Testis (tissue), 2 donors: ENCODE data around the gene KIF25.

Experiments used
- CTCF ChIP-seq, 3 experiments: fragments of 450-650 bp in 2 of 3; fragments of 200-600 bp in 1 of 3; sonication (generic) in 1 of 3; IDR thresholded peaks; one replicate each; pipeline ENCODE4 v1.5.1; 2016 to 2019; ENCODE audit warnings: antibody characterized with exemption in 3 of 3, mild to moderate bottlenecking in 2 of 3, moderate library complexity in 1 of 3
- POLR2A ChIP-seq: fragments of 450-650 bp; IDR thresholded peaks from one replicate; pipeline ENCODE4 v1.6.1; 2017; ENCODE audit warnings: antibody characterized with exemption, mild to moderate bottlenecking, moderate library complexity

- TF ChIP-seq CTCF (IDR thresholded peaks at IDR 0.05) = no peak
- TF ChIP-seq POLR2A = no peak
Measured at GRCh38 chr6:168092541-168092940, 95.1 kb downstream of the KIF25 start.
